A549 (cell line): ENCODE data around the gene SSNA1.

Experiments
- CBX2 ChIP-seq: fragments of 200-600 bp; sonication (generic); IDR thresholded peaks from 2 replicates; pipeline ENCODE4 v1.6.1; 2016; ENCODE audit warnings: low read depth, mild to moderate bottlenecking, borderline replicate concordance
- EP300 ChIP-seq, 2 experiments: fragments of >200 bp; sonication (Bioruptor Twin); formaldehyde crosslinking; IDR thresholded peaks; 2 replicates in 1 of 2; 3 replicates in 1 of 2; pipeline ENCODE4 v1.6.1; 2016 to 2017
- HDAC2 ChIP-seq: fragments of 200-600 bp; sonication (generic); IDR thresholded peaks from 2 replicates; pipeline ENCODE4 v1.6.1; 2016
- PHF8 ChIP-seq: fragments of 200-600 bp; sonication (generic); IDR thresholded peaks from 2 replicates; pipeline ENCODE4 v1.6.1; 2016; ENCODE audit warnings: low read depth, mild to moderate bottlenecking, antibody characterized with exemption, moderate library complexity, borderline replicate concordance
- POLR2A ChIP-seq: IDR thresholded peaks from 2 replicates; pipeline ENCODE4 v1.6.1; 2012; ENCODE audit warnings: mild to moderate bottlenecking, low read length
- TF ChIP-seq, protein P1 (sequence below): fragments of >200 bp; sonication (Bioruptor Twin); formaldehyde crosslinking; IDR thresholded peaks from 3 replicates; pipeline ENCODE4 v1.5.1; 2016
- TF ChIP-seq, protein P2 (sequence below): fragments of 250-450 bp; sonication (Bioruptor Pico); IDR thresholded peaks from 2 replicates; pipeline ENCODE4 v1.5.0; 2020; ENCODE audit warnings: low read depth, mild to moderate bottlenecking, moderate library complexity

DNA sequence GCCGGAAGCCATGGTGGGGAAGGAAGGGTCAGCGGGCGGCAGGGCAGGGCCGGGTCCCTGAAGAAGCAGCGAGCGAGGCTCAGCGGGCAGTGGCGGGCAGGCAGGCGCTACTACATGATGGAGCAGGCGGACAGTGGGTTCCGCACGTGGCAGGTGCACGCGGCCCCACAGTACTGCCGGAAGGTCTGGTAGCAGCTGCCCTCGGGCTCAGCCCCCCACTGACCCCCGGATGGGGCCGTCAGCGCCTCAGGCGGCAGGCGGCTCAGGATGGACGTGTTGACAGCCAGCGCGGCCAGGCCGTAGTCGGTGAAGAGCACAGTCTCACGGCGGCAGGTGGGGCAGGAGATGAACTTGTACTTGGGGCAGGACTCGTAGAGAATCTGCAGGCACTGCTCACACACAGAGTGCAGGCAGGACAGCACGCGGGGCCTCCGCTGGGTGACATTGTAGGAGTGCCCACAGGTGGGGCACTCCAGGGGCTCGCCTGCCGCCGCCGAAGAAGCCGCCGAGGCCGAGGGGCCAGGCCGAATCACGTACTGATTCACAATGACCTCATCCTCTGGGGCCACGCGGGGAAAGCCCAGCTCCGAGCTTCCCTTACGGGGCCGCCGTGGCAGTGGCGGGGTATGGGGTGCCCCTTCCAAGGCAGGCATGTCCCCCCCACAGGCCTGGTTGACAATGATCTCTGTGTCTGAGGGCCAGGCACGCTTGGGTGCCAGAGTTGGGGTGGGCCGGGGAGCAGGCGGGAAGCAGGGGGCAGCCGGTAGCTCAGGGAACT lies 32.0 kb downstream of the SSNA1 start:
- TF ChIP-seq, protein P1, sequence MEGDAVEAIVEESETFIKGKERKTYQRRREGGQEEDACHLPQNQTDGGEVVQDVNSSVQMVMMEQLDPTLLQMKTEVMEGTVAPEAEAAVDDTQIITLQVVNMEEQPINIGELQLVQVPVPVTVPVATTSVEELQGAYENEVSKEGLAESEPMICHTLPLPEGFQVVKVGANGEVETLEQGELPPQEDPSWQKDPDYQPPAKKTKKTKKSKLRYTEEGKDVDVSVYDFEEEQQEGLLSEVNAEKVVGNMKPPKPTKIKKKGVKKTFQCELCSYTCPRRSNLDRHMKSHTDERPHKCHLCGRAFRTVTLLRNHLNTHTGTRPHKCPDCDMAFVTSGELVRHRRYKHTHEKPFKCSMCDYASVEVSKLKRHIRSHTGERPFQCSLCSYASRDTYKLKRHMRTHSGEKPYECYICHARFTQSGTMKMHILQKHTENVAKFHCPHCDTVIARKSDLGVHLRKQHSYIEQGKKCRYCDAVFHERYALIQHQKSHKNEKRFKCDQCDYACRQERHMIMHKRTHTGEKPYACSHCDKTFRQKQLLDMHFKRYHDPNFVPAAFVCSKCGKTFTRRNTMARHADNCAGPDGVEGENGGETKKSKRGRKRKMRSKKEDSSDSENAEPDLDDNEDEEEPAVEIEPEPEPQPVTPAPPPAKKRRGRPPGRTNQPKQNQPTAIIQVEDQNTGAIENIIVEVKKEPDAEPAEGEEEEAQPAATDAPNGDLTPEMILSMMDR = no peak
- TF ChIP-seq, protein P2, sequence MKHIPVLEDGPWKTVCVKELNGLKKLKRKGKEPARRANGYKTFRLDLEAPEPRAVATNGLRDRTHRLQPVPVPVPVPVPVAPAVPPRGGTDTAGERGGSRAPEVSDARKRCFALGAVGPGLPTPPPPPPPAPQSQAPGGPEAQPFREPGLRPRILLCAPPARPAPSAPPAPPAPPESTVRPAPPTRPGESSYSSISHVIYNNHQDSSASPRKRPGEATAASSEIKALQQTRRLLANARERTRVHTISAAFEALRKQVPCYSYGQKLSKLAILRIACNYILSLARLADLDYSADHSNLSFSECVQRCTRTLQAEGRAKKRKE = no peak
- TF ChIP-seq EP300 (IDR thresholded peaks at IDR 0.05) (no peak), HDAC2 (no peak), POLR2A (no peak), PHF8 (no peak), CBX2 (no peak)
